Umbilical cord (tissue), 2 donors: ENCODE results near the gene CRTAP. TPM values are rescaled to one million over a fixed set of nuclear protein-coding genes. Genes with fewer than 3 reads are reported as not detected.
A peak's percentile ranks its signal among the peaks of the same experiment; 100 is the strongest.
"Not testable (repeated sequence)": the region's sequence is repeated elsewhere in the genome, so short reads cannot be mapped to it uniquely, and the experiment has no call there.

Experiments
- DNase-seq: peaks from one replicate; pipeline ENCODE4 v3.0.0-alpha.2; 2015; ENCODE audit warnings: low spot score
- total RNA-seq: library from RNA; depleted of rRNA; stranded (reverse); fragments of >200 nt; gene quantifications from one replicate; pipeline ENCODE4 v1.2.3, GENCODE V29; 2014; ENCODE audit warnings: low replicate concordance; ENCODE audit not compliant: insufficient read depth

Gene CRTAP
- total RNA-seq, 1 donor from 2014 or later: 221 TPM

- no peak for DNase-seq
Measured at GRCh38 chr3:33139996-33140395, 26.2 kb downstream of the CRTAP start.

DNA sequence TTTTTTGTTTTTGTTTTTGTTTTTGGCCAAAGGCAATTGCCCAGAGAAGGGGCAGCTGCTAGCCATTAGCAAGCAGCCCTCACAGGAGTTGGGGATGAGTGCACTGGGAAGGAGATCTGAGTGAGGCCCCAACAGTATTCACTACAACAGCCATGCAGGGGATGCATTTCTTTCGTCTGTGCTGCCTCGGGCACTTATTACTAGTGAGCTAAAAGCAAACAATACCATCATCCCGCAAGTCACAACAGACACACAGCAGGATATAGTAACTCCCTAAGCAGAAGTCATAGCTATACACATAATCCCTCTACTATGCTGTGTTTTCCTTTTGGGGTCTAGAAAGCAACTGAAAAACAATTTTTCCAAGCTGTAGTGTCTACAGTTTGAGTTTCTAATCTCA, 27.2 kb downstream of the CRTAP start:
- DNase-seq: no peak

DNA sequence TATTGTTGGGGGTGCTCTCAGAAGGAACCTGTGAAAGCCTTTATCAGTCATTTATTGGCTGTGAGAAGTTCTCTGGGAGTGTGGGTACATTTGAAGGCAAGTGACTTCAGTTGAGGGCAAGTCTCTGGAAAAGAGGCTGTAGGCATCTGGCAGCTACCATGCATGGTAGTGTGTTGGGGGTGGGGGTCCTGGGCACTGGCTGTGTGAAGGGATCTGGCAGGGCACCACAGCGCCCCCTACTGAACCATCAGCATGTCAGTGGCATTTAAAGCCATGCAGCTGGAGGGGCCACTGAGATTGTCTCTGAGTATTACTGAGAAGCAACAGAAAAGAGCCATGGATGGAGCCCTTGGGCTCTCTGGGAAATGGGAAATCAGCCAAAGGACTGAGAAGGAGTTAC, 30.6 kb downstream of the CRTAP start:
- DNase-seq: no peak

- DNase-seq: no peak
Measured at GRCh38 chr3:33145221-33145900, 31.5 kb downstream of the CRTAP start.

DNA sequence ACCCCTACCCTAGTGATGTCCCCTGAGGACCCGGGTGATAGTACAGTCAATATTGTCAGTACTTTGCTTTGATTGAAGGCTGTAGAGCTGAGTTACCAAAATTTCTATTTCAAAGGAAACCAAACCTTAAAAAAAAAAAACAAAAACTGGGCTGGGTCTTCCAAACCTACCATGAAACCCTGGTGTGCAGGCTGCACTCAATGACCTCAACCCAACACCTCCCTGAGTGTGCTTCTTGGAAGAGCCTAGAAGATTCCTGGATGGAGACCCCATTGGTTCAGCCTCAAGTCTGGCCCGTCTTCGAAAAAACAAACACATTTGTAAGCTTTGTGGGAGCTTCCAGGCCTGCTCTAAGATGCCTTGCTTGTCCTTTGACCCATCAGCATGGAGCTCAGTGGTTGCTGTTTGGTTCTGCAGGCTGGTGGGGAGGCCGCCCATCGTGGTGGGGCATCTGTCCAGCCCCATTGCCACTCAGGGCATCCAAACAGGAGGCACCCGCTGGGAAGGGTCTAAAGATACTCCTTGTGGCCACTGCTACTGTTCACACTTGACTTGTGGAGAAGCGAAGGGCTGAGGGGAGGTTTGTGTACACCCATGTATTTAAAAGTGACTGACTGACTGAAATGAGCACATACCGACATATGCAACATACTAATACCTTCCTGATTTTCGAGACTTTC, 32.2 kb downstream of the CRTAP start:
- DNase-seq: no peak

DNA sequence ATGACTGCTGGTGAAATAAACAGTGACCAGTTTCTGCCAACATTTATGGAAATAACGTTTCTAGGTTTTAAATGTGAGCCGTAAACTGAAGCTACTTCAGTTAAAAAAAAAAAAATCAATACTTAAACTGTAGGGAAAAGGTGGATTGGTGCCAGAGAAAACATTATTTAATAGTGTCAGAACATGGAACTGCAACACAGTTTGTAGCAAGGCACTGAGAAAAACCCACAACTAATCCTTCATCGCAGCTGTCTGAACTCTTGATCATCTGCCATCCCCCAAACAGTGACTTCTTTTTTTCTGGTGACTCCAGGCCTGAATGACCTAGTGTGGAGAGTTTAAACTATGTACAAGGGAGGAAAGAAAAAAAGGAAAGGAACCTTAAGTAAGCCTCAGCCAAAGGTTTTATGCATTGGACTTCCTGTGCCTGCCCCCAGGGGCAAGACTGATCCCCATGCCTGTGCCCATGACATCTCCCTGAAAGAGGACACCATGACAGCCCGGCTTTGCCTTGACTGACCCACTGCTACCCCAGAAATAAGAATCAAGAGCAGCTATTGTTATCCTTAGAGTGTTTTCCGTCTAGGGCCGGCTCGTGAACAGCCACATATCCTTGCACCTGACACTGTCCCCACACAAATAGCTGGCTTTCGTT, 33.1 kb downstream of the CRTAP start:
- peak; percentile 12 for DNase-seq

GRCh38 chr3:33149342-33149741, 35.5 kb downstream of the CRTAP start:
- no peak for DNase-seq

GRCh38 chr3:33152363-33153360, 38.8 kb downstream of the CRTAP start:
- no peak for DNase-seq

DNA sequence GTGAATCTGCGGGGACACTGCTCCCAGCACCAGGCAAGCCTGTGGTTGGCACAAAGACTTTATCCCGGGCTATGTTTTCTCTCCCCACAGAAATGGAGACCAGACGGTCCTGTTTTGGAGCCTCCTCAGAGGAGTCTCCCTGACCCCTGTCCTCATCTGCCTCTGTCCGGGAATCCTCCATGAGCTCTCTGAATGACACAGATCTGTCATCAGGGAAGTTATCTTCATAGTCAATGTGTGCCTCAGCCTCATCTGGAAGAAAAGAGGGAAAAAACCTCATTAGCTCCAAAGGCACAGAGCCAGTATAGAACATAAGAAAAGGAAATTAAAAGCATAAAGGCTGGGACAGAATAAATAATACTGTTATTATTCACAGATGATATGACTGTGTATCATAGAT, 40.0 kb downstream of the CRTAP start:
- DNase-seq: no peak

GRCh38 chr3:33155301-33155700, 41.5 kb downstream of the CRTAP start:
- DNase-seq: no peak

GRCh38 chr3:33159234-33159633, 45.4 kb downstream of the CRTAP start:
- no peak for DNase-seq

- no peak for DNase-seq
Measured at GRCh38 chr3:33159981-33160380, 46.2 kb downstream of the CRTAP start.

DNA sequence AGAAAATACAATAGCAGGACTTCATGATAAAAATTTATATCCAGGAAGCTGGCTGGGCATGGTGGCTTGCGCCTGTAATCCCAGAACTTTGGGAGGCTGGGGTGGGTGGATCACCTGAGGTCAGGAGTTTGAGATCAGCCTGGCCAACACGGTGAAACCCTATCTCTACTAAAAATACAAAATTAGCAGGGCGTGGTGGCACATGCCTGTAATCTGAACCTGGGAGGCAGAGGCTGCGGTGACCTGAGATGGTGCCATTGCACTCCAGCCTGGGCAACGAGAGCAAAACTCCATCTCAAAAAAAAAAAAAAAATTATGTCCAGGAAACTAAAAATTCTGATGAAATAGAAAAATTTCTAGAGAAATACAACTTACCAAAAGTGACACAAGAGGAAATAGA, 48.8 kb downstream of the CRTAP start:
- not testable (repeated sequence) for DNase-seq

- no peak for DNase-seq
Measured at GRCh38 chr3:33165372-33165771, 51.6 kb downstream of the CRTAP start.

DNA sequence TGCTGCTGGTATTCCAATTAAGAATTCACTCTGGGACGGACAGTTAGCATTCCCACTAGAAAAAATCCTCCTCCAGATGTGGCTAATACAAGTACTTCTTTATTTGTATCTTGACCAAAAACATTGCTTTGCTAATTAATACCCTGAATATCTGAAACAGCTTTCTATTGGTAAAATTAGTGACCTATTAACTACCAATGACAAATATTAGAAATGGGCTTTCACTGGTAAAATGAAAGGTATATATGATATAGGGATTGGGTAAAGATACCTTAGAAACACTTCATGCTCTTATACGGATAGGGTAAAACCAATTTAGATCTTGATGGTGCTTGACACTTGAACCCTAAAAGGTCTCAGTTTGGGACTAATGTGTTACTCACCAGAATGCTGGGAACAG, 52.3 kb downstream of the CRTAP start:
- DNase-seq: no peak

- no peak for DNase-seq
Measured at GRCh38 chr3:33167284-33167683, 53.5 kb downstream of the CRTAP start.

DNA sequence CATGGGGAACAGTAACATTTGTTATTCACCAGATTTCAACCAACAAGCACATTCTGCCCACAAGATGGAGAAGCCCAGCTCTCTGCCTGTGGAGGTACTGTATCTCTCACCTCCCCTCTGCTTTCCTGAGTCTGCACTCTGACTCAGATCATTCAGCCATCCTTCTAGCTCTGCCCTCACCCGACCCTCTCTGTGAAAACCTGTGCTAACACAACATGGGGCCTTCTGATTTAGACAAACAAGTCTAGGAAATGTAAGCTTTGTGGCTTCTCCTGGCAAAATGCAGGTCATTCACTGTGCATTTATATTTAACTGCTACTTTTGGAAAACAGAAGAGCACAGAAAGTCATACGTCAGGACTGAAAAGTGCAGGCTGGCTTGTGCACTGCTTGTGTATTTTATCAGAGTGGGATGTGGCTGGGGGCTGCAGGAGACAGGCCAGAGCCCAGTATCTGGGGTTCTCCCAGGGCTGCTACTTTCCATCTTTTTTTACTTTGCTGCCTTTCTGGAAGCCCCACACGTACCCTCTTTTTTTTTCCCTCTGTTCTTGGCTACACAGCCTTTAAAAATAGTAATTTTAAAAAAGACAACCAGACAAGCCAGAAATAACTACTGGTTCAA, 54.0 kb downstream of the CRTAP start:
- no peak for DNase-seq

- no peak for DNase-seq
Measured at GRCh38 chr3:33170531-33170930, 56.7 kb downstream of the CRTAP start.

GRCh38 chr3:33171580-33171979, 57.8 kb downstream of the CRTAP start:
- DNase-seq: no peak

GRCh38 chr3:33173103-33173502, 59.3 kb downstream of the CRTAP start:
- no peak for DNase-seq

GRCh38 chr3:33173672-33174071, 59.9 kb downstream of the CRTAP start:
- no peak for DNase-seq
